Measurements from ENCODE around the gene DPAGT1. TPM values are rescaled to one million over a fixed set of nuclear protein-coding genes. Genes with fewer than 3 reads are reported as not detected.

Gene DPAGT1
- total RNA-seq, 1 experiment from 2014 or later: 102 TPM

DNA sequence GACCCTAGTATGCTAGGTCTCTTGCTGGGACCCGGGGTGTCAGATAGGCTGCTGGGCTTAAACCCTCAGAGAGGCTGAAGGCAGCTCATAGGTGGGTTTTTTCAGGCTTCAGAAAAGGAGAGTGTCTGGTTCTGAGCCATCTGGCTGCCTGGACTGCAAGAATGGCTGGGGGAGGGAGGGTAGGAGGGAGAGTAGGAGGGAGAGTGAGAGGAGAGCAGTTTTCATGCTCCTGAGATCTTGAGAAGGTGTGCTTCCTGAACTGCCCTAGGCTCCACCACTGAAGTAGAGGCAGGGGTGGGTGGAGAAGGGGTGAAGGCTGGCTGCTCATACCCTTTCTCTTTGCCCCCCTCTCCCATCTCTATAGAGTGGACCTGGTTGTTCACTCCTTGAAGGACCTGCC lies 12.3 kb downstream of the DPAGT1 start:
- H3K27ac ChIP-seq (ENCODE audit: low read depth, low read length, poor library complexity, severe bottlenecking): no peak overlapping the region
- H3K36me3 ChIP-seq (ENCODE audit: insufficient read depth, low read length, poor library complexity, severe bottlenecking): peaks cover 38% of the 10 kb centered on the region
- H3K4me1 ChIP-seq (ENCODE audit: insufficient read depth, low read length, poor library complexity, severe bottlenecking): peaks cover 31% of the 10 kb centered on the region
- BruUV-seq (replicated peaks): no TSS peak
- ChIA-PET POLR2A (ENCODE audit: low non-redundant PET) (interaction anchor here (0.5 kb wide), 1 partner anchor 29 kb away, joined by 6 read pairs; no protein-coding TSS in a partner anchor), CTCF (no interaction called here)
- intact Hi-C loops (cut with micrococcal nuclease; ENCODE audit: unreplicated experiment): no loop called here
- no peak overlapping the region for H3K4me3 ChIP-seq (ENCODE audit: low read depth, low read length, poor library complexity, severe bottlenecking)
- H3K9me3 ChIP-seq (ENCODE audit: low read depth, low read length, poor library complexity, severe bottlenecking): no peaks in the 10 kb centered on the region
- TF ChIP-seq CTCF (conservative IDR thresholded peaks at IDR 0.05; ENCODE audit: low read depth, low read length) (no peak), EZH2 (IDR thresholded peaks at IDR 0.05; ENCODE audit: borderline replicate concordance, low read depth, low read length, poor library complexity, severe bottlenecking) (no peak)
- H3K27me3 ChIP-seq (replicated peaks; ENCODE audit: insufficient read depth, low read depth, low read length, poor library complexity): no peaks in the 10 kb centered on the region
- DNase-seq (ENCODE audit: low spot score): no peak

DNA sequence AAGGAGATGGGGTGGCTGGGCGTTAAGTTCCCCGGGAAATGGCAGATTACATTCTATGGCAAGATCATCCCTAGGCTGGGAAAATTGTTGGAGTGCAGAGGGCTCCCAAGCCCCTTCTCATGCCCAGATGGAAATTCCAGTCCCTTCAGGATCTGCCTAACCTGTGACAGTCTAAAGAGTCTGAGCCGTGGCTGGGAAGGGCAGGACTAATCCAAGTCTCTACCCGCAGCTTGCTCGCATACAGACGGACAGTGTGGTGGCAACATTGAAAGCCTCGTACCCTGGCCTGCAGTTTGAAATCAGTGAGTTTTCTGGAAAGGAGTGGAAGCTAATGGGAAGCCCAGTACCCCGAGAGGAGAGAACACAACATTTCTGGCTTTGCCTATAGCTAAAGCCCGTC lies 13.2 kb downstream of the DPAGT1 start:
- Histone ChIP-seq H3K36me3 (ENCODE audit: insufficient read depth, low read length, poor library complexity, severe bottlenecking) (peaks cover 29% of the 10 kb centered on the region), H3K4me1 (ENCODE audit: insufficient read depth, low read length, poor library complexity, severe bottlenecking) (peaks cover 33% of the 10 kb centered on the region), H3K27me3 (replicated peaks; ENCODE audit: insufficient read depth, low read depth, low read length, poor library complexity) (no peaks in the 10 kb centered on the region), H3K4me3 (ENCODE audit: low read depth, low read length, poor library complexity, severe bottlenecking) (no peak overlapping the region), H3K27ac (ENCODE audit: low read depth, low read length, poor library complexity, severe bottlenecking) (no peak overlapping the region), H3K9me3 (ENCODE audit: low read depth, low read length, poor library complexity, severe bottlenecking) (no peaks in the 10 kb centered on the region)
- no TSS peak for BruUV-seq (replicated peaks)
- intact Hi-C loops (cut with micrococcal nuclease; ENCODE audit: unreplicated experiment): no loop called here
- no peak for TF ChIP-seq CTCF (conservative IDR thresholded peaks at IDR 0.05; ENCODE audit: low read depth, low read length)
- no peak for TF ChIP-seq EZH2 (IDR thresholded peaks at IDR 0.05; ENCODE audit: borderline replicate concordance, low read depth, low read length, poor library complexity, severe bottlenecking)
- CTCF ChIA-PET: no interaction called here
- DNase-seq (ENCODE audit: low spot score): no peak
- POLR2A ChIA-PET (ENCODE audit: low non-redundant PET): no interaction called here

DNA sequence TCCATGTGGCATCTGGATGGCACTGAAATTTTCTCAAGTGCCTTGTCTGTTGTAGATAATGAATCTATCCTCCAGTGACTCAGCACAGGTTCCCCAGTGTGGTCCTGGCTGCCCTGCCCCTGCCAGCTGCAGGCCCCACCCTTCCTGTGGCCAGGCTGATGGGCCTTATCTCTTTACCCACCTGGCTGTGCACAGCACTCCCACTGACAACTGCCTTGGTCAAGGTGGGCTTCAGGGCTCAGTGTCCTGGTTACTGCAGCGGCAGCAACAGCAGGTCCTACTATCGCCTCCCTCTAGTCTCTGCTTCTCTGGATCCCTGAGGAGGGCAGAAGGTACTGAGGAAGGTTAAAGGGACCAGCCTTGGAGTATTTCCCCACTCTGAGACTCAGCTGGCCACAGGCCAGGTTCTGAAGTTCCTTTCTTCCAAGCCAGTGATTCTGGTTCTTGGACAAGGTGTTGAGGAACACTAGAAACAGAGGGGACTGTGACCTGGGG lies 13.9 kb downstream of the DPAGT1 start:
- POLR2A ChIA-PET (ENCODE audit: low non-redundant PET): no interaction called here

More for the DNA sequence above, 13.9 kb downstream of the DPAGT1 start:
- Histone ChIP-seq H3K27ac (ENCODE audit: low read depth, low read length, poor library complexity, severe bottlenecking) (peak overlapping the region; percentile 17), H3K4me3 (ENCODE audit: low read depth, low read length, poor library complexity, severe bottlenecking) (no peak overlapping the region), H3K9me3 (ENCODE audit: low read depth, low read length, poor library complexity, severe bottlenecking) (no peaks in the 10 kb centered on the region), H3K27me3 (replicated peaks; ENCODE audit: insufficient read depth, low read depth, low read length, poor library complexity) (no peaks in the 10 kb centered on the region), H3K4me1 (ENCODE audit: insufficient read depth, low read length, poor library complexity, severe bottlenecking) (peaks cover 27% of the 10 kb centered on the region), H3K36me3 (ENCODE audit: insufficient read depth, low read length, poor library complexity, severe bottlenecking) (peaks cover 23% of the 10 kb centered on the region)
- BruUV-seq (replicated peaks): no TSS peak
- CTCF ChIA-PET: no interaction called here
- intact Hi-C loops (cut with micrococcal nuclease; ENCODE audit: unreplicated experiment): loop anchor here (2.0 kb wide), 1 partner anchor 21 kb away; the partner anchor contains the start of gene VPS11
- TF ChIP-seq EZH2 (IDR thresholded peaks at IDR 0.05; ENCODE audit: borderline replicate concordance, low read depth, low read length, poor library complexity, severe bottlenecking) (no peak), CTCF (conservative IDR thresholded peaks at IDR 0.05; ENCODE audit: low read depth, low read length) (no peak)
- DNase-seq (ENCODE audit: low spot score): no peak
